Measurements from ENCODE around the gene GPATCH8.

Gene GPATCH8

GRCh38 chr17:44387804-44388203 is 115.4 kb downstream of the GPATCH8 start:
- DNase-seq (ENCODE audit: insufficient read length), result no peak
- TF ChIP-seq POLR2A (IDR thresholded peaks at IDR 0.05; ENCODE audit: low read depth, low read length), result no peak
- TF ChIP-seq TAF1 (IDR thresholded peaks at IDR 0.05; ENCODE audit: borderline replicate concordance, low read depth, low read length), result no peak
- no peak for TF ChIP-seq POLR2AphosphoS5 (IDR thresholded peaks at IDR 0.05; ENCODE audit: low read depth, low read length)
- FAIRE-seq, result no peak

GRCh38 chr17:44386182-44386525 is 117.1 kb downstream of the GPATCH8 start:
- DNase-seq (ENCODE audit: insufficient read length), result no peak
- FAIRE-seq, result no peak
- no peak for TF ChIP-seq POLR2AphosphoS5 (IDR thresholded peaks at IDR 0.05; ENCODE audit: low read depth, low read length)
- no peak for TF ChIP-seq TAF1 (IDR thresholded peaks at IDR 0.05; ENCODE audit: borderline replicate concordance, low read depth, low read length)
- no peak for TF ChIP-seq POLR2A (IDR thresholded peaks at IDR 0.05; ENCODE audit: low read depth, low read length)

GRCh38 chr17:44385287-44386181 is 117.7 kb downstream of the GPATCH8 start:
- FAIRE-seq, result peak; percentile 80

GRCh38 chr17:44384823-44385286 is 118.4 kb downstream of the GPATCH8 start:
- TF ChIP-seq POLR2AphosphoS5 (IDR thresholded peaks at IDR 0.05; ENCODE audit: low read depth, low read length), result no peak
- TF ChIP-seq TAF1 (IDR thresholded peaks at IDR 0.05; ENCODE audit: borderline replicate concordance, low read depth, low read length), result no peak
- no peak for TF ChIP-seq POLR2A (IDR thresholded peaks at IDR 0.05; ENCODE audit: low read depth, low read length)
- DNase-seq (ENCODE audit: insufficient read length) (no peak), FAIRE-seq (no peak)

More at GRCh38 chr17:44385287-44386181, 117.7 kb downstream of the GPATCH8 start:
- TF ChIP-seq POLR2AphosphoS5 (IDR thresholded peaks at IDR 0.05; ENCODE audit: low read depth, low read length), result no peak
- TF ChIP-seq TAF1 (IDR thresholded peaks at IDR 0.05; ENCODE audit: borderline replicate concordance, low read depth, low read length), result no peak
- no peak for TF ChIP-seq POLR2A (IDR thresholded peaks at IDR 0.05; ENCODE audit: low read depth, low read length)
- peak; percentile 89 for DNase-seq (ENCODE audit: insufficient read length)

- no peak for TF ChIP-seq POLR2AphosphoS5 (IDR thresholded peaks at IDR 0.05; ENCODE audit: low read depth, low read length)
- no peak for TF ChIP-seq TAF1 (IDR thresholded peaks at IDR 0.05; ENCODE audit: borderline replicate concordance, low read depth, low read length)
- TF ChIP-seq POLR2A (IDR thresholded peaks at IDR 0.05; ENCODE audit: low read depth, low read length), result no peak
- no peak for DNase-seq (ENCODE audit: insufficient read length)
- FAIRE-seq, result no peak
Observed at GRCh38 chr17:44384281-44384822, 118.9 kb downstream of the GPATCH8 start.

- DNase-seq (ENCODE audit: insufficient read length) (no peak), FAIRE-seq (no peak)
- TF ChIP-seq POLR2A (IDR thresholded peaks at IDR 0.05; ENCODE audit: low read depth, low read length), result no peak
- no peak for TF ChIP-seq POLR2AphosphoS5 (IDR thresholded peaks at IDR 0.05; ENCODE audit: low read depth, low read length)
- no peak for TF ChIP-seq TAF1 (IDR thresholded peaks at IDR 0.05; ENCODE audit: borderline replicate concordance, low read depth, low read length)
Observed at GRCh38 chr17:44383861-44384260, 119.3 kb downstream of the GPATCH8 start.

- DNase-seq (ENCODE audit: insufficient read length) (no peak), FAIRE-seq (no peak)
- TF ChIP-seq POLR2AphosphoS5 (IDR thresholded peaks at IDR 0.05; ENCODE audit: low read depth, low read length), result no peak
- TF ChIP-seq POLR2A (IDR thresholded peaks at IDR 0.05; ENCODE audit: low read depth, low read length), result no peak
- TF ChIP-seq TAF1 (IDR thresholded peaks at IDR 0.05; ENCODE audit: borderline replicate concordance, low read depth, low read length), result no peak
Observed at GRCh38 chr17:44383363-44383762, 119.8 kb downstream of the GPATCH8 start.

- no peak for DNase-seq (ENCODE audit: insufficient read length)
- no peak for TF ChIP-seq POLR2AphosphoS5 (IDR thresholded peaks at IDR 0.05; ENCODE audit: low read depth, low read length)
- no peak for TF ChIP-seq POLR2A (IDR thresholded peaks at IDR 0.05; ENCODE audit: low read depth, low read length)
- TF ChIP-seq TAF1 (IDR thresholded peaks at IDR 0.05; ENCODE audit: borderline replicate concordance, low read depth, low read length), result no peak
- no peak for FAIRE-seq
Observed at GRCh38 chr17:44382917-44383316, 120.3 kb downstream of the GPATCH8 start.

- no peak for TF ChIP-seq POLR2A (IDR thresholded peaks at IDR 0.05; ENCODE audit: low read depth, low read length)
- TF ChIP-seq TAF1 (IDR thresholded peaks at IDR 0.05; ENCODE audit: borderline replicate concordance, low read depth, low read length), result no peak
- no peak for TF ChIP-seq POLR2AphosphoS5 (IDR thresholded peaks at IDR 0.05; ENCODE audit: low read depth, low read length)
- DNase-seq (ENCODE audit: insufficient read length) (no peak), FAIRE-seq (no peak)
Observed at GRCh38 chr17:44381810-44382305, 121.3 kb downstream of the GPATCH8 start.

GRCh38 chr17:44380767-44381166 is 122.4 kb downstream of the GPATCH8 start:
- TF ChIP-seq POLR2A (IDR thresholded peaks at IDR 0.05; ENCODE audit: low read depth, low read length) (no peak), POLR2AphosphoS5 (IDR thresholded peaks at IDR 0.05; ENCODE audit: low read depth, low read length) (no peak), TAF1 (IDR thresholded peaks at IDR 0.05; ENCODE audit: borderline replicate concordance, low read depth, low read length) (no peak)
- FAIRE-seq (no peak), DNase-seq (ENCODE audit: insufficient read length) (no peak)

- TF ChIP-seq POLR2AphosphoS5 (IDR thresholded peaks at IDR 0.05; ENCODE audit: low read depth, low read length) (no peak), POLR2A (IDR thresholded peaks at IDR 0.05; ENCODE audit: low read depth, low read length) (no peak), TAF1 (IDR thresholded peaks at IDR 0.05; ENCODE audit: borderline replicate concordance, low read depth, low read length) (no peak)
- DNase-seq (ENCODE audit: insufficient read length), result no peak
- no peak for FAIRE-seq
Observed at GRCh38 chr17:44379887-44380286, 123.3 kb downstream of the GPATCH8 start.

All from GM12892 (cell line).